ENCODE measurements around the gene COPS9. TPM values are rescaled to one million over a fixed set of nuclear protein-coding genes. Genes with fewer than 3 reads are reported as not detected.

The COPS9 gene
- total RNA-seq, 6 donors from 2014 or later: 97.2 to 141 (median 129) TPM

GRCh38 chr2:240163844-240164574, 27.9 kb upstream of the COPS9 start:
- ATAC-seq (ENCODE audit: low FRiP score in 2 of 2) (no peak), DNase-seq (no peak)
- Histone ChIP-seq H3K27ac (no peak overlapping the region), H3K4me1 (no peaks in the 10 kb centered on the region), H3K27me3 (no peaks in the 10 kb centered on the region), H3K36me3 (no peaks in the 10 kb centered on the region), H3K4me3 (no peak overlapping the region), H3K9me3 (no peaks in the 10 kb centered on the region)
- no peak for TF ChIP-seq POLR2AphosphoS5 (IDR thresholded peaks at IDR 0.05)
- TF ChIP-seq POLR2A (IDR thresholded peaks at IDR 0.05): no peak
- TF ChIP-seq CTCF (IDR thresholded peaks at IDR 0.05): no peak
- no peak for TF ChIP-seq EP300 (IDR thresholded peaks at IDR 0.05)
- WGBS, 2 donors: 82 to 83% methylated on average over 4 of the region's 4 CpGs

- Histone ChIP-seq H3K4me3 (no peak overlapping the region), H3K36me3 (no peaks in the 10 kb centered on the region), H3K9me3 (no peaks in the 10 kb centered on the region), H3K4me1 (no peaks in the 10 kb centered on the region), H3K27ac (no peak overlapping the region), H3K27me3 (no peaks in the 10 kb centered on the region)
- 52 to 61% methylated on average over 4 to 16 of the region's 16 CpGs for WGBS, 2 donors
- ATAC-seq (ENCODE audit: low FRiP score in 2 of 2): no peak
- DNase-seq: no peak
- TF ChIP-seq EP300 (IDR thresholded peaks at IDR 0.05) (no peak), POLR2A (IDR thresholded peaks at IDR 0.05) (no peak), CTCF (IDR thresholded peaks at IDR 0.05) (no peak), POLR2AphosphoS5 (IDR thresholded peaks at IDR 0.05) (no peak)
Observed at GRCh38 chr2:240162939-240163714, 27.0 kb upstream of the COPS9 start.

GRCh38 chr2:240162531-240162930, 26.4 kb upstream of the COPS9 start:
- DNase-seq (no peak), ATAC-seq (ENCODE audit: low FRiP score in 2 of 2) (no peak)
- TF ChIP-seq POLR2A (IDR thresholded peaks at IDR 0.05): no peak
- TF ChIP-seq POLR2AphosphoS5 (IDR thresholded peaks at IDR 0.05): no peak
- no peak for TF ChIP-seq CTCF (IDR thresholded peaks at IDR 0.05)
- no peak for TF ChIP-seq EP300 (IDR thresholded peaks at IDR 0.05)
- H3K27ac ChIP-seq: no peak overlapping the region
- H3K4me1 ChIP-seq: no peaks in the 10 kb centered on the region
- WGBS, 2 donors: 69 to 77% methylated on average over 5 to 6 of the region's 6 CpGs
- H3K4me3 ChIP-seq: no peak overlapping the region
- no peaks in the 10 kb centered on the region for H3K9me3 ChIP-seq
- no peaks in the 10 kb centered on the region for H3K27me3 ChIP-seq
- H3K36me3 ChIP-seq: no peaks in the 10 kb centered on the region

GRCh38 chr2:240162032-240162431, 25.9 kb upstream of the COPS9 start:
- H3K27me3 ChIP-seq: no peaks in the 10 kb centered on the region
- WGBS, 2 donors: 69 to 72% methylated on average over 4 to 5 of the region's 5 CpGs
- no peak overlapping the region for H3K27ac ChIP-seq
- H3K9me3 ChIP-seq: no peaks in the 10 kb centered on the region
- no peak overlapping the region for H3K4me3 ChIP-seq
- no peaks in the 10 kb centered on the region for H3K4me1 ChIP-seq
- ATAC-seq (ENCODE audit: low FRiP score in 2 of 2) (no peak), DNase-seq (no peak)
- no peak for TF ChIP-seq EP300 (IDR thresholded peaks at IDR 0.05)
- TF ChIP-seq POLR2A (IDR thresholded peaks at IDR 0.05): no peak
- no peak for TF ChIP-seq CTCF (IDR thresholded peaks at IDR 0.05)
- TF ChIP-seq POLR2AphosphoS5 (IDR thresholded peaks at IDR 0.05): no peak
- H3K36me3 ChIP-seq: no peaks in the 10 kb centered on the region
